GM12878 (cell line): Measurements from ENCODE around the gene CLDN14. TPM values are rescaled to one million over a fixed set of nuclear protein-coding genes. Genes with fewer than 3 reads are reported as not detected.

Source experiments
- ATAC-seq: fragments of 200-7000 bp; cut with Tn5 transposase; 3 replicates; pipeline ENCODE4 v1.9.1; 2020; ENCODE audit warnings: mild to moderate bottlenecking, moderate library complexity
- BruUV-seq: library from RNA; stranded (reverse); fragments of 400-500 nt; replicated peaks from 2 replicates; lab custom pipeline; 2021; lab: Mats Ljungman, UMichigan
- CTCF ChIA-PET: fragments of 300-600 bp; sonication (Branson Sonifier 250); formaldehyde crosslinking; extraction: SDS; loops from one replicate; lab custom pipeline; 2021; ENCODE audit warnings: inconsistent platforms; lab: Yijun Ruan, JAX
- POLR2A ChIA-PET: fragments of 350-600 bp; formaldehyde crosslinking; extraction: SDS; loops from one replicate; lab custom pipeline; 2021; ENCODE audit warnings: inconsistent platforms; lab: Charles Lee
- RAD21 ChIA-PET: fragments of 300-600 bp; sonication (Branson Sonifier 250); formaldehyde crosslinking; loops from one replicate; lab custom pipeline; 2023; ENCODE audit warnings: antibody characterized with exemption; ENCODE audit not compliant: unreplicated experiment; lab: Charles Lee
- SMC1A ChIA-PET: fragments of 300-600 bp; sonication (Branson Sonifier 250); formaldehyde crosslinking; loops from one replicate; lab custom pipeline; 2023; ENCODE audit not compliant: unreplicated experiment, uncharacterized antibody; lab: Charles Lee
- DNase-seq: peaks from one replicate; pipeline ENCODE4 v3.0.0-alpha.2; 2011; ENCODE audit warnings: low read depth, low spot score
- FAIRE-seq: peaks from 3 replicates; lab custom pipeline; 2011; peaks lifted over from hg19 to GRCh38; lab: Jason Lieb, UNC
- H2AFZ ChIP-seq: 2 replicates; pipeline ENCODE4 v1.6.0; 2011; ENCODE audit warnings: low read depth, low read length, control low read depth; ENCODE audit not compliant: control insufficient read depth
- H3K27ac ChIP-seq: 2 replicates; pipeline ENCODE4 v1.5.1; 2011; ENCODE audit warnings: control low read depth; ENCODE audit not compliant: control insufficient read depth, insufficient read depth
- H3K27me3 ChIP-seq, 2 experiments: replicated peaks in 1 of 2; 2 replicates each; pipeline versions ENCODE4 v1.6.0 to v1.6.1; 2011; ENCODE audit warnings: low read length in 1 of 2; ENCODE audit not compliant: control insufficient read depth in 2 of 2, insufficient read depth in 2 of 2
- H3K36me3 ChIP-seq, 2 experiments: 2 replicates each; pipeline ENCODE4 v1.5.1; 2011; ENCODE audit warnings: low read length in 1 of 2; ENCODE audit not compliant: control insufficient read depth in 2 of 2, insufficient read depth in 2 of 2
- H3K4me1 ChIP-seq: 2 replicates; pipeline ENCODE4 v1.6.1; 2011; ENCODE audit warnings: mild to moderate bottlenecking, low read length, moderate library complexity, mixed read lengths; ENCODE audit not compliant: control insufficient read depth, insufficient read depth
- H3K4me2 ChIP-seq: 2 replicates; pipeline ENCODE4 v1.6.0; 2011; ENCODE audit warnings: control low read depth; ENCODE audit not compliant: control insufficient read depth, insufficient read depth
- H3K4me3 ChIP-seq: fragments of 200-600 bp; sonication (generic); 2 replicates; pipeline ENCODE4 v1.5.1; 2016
- H3K79me2 ChIP-seq: 2 replicates; pipeline ENCODE4 v1.6.0; 2011; ENCODE audit warnings: low read length; ENCODE audit not compliant: control insufficient read depth, insufficient read depth
- H3K9ac ChIP-seq: 2 replicates; pipeline ENCODE4 v1.8.0; 2011; ENCODE audit warnings: low read length, control low read depth, mixed read lengths; ENCODE audit not compliant: control insufficient read depth, insufficient read depth
- H3K9me3 ChIP-seq: replicated peaks from 3 replicates; pipeline ENCODE4 v1.5.1; 2011; ENCODE audit warnings: mild to moderate bottlenecking, low read length; ENCODE audit not compliant: control insufficient read depth, insufficient read depth
- H4K20me1 ChIP-seq: 2 replicates; pipeline ENCODE4 v1.6.0; 2011; ENCODE audit not compliant: control insufficient read depth, insufficient read depth
- BHLHE40 ChIP-seq, 2 experiments: fragments of 450-650 bp in 1 of 2; IDR thresholded peaks; 2 replicates each; pipeline ENCODE4 v1.6.1; 2011 to 2017; ENCODE audit warnings: low read depth in 2 of 2, borderline replicate concordance in 1 of 2, improper control_type of control experiment in 1 of 2, low read length in 1 of 2, mild to moderate bottlenecking in 1 of 2
- EP300 ChIP-seq, 2 experiments: fragments of 150-350 bp in 1 of 2; IDR thresholded peaks; 2 replicates each; pipeline ENCODE4 v1.6.1; 2011 to 2012; ENCODE audit warnings: low read depth in 2 of 2, low read length in 2 of 2, borderline replicate concordance in 1 of 2, improper control_type of control experiment in 1 of 2, inconsistent platforms in 1 of 2; ENCODE audit not compliant: control insufficient read depth in 1 of 2
- HDAC2 ChIP-seq: fragments of 200-600 bp; sonication (generic); IDR thresholded peaks from 2 replicates; pipeline ENCODE4 v1.6.1; 2017
- MYB ChIP-seq: fragments of 150-350 bp; IDR thresholded peaks from 2 replicates; pipeline ENCODE4 v1.6.1; 2014; ENCODE audit warnings: mild to moderate bottlenecking, low read depth, low read length, borderline replicate concordance
- NR2C1 ChIP-seq: fragments of 450-650 bp; IDR thresholded peaks from 2 replicates; pipeline ENCODE4 v1.6.1; 2017; ENCODE audit warnings: antibody characterized with exemption, mild to moderate bottlenecking, moderate library complexity
- NR2C2 ChIP-seq: IDR thresholded peaks from 2 replicates; pipeline ENCODE4 v1.6.1; 2011; ENCODE audit warnings: borderline replicate concordance, low read depth; ENCODE audit not compliant: control insufficient read depth, insufficient read length
- RAD21 ChIP-seq: IDR thresholded peaks from 2 replicates; pipeline ENCODE4 v1.6.1; 2011; ENCODE audit warnings: mild to moderate bottlenecking, low read depth, low read length, moderate library complexity; ENCODE audit not compliant: insufficient read depth
- SIN3A ChIP-seq: IDR thresholded peaks from 2 replicates; pipeline ENCODE4 v1.6.1; 2012; ENCODE audit warnings: low read depth, low read length, improper control_type of control experiment
- TCF7 ChIP-seq: IDR thresholded peaks from 2 replicates; pipeline ENCODE4 v1.6.1; 2014; ENCODE audit warnings: antibody characterized with exemption, borderline replicate concordance
- YY1 ChIP-seq: IDR thresholded peaks from 2 replicates; pipeline ENCODE4 v1.6.1; 2011; ENCODE audit warnings: low read depth, mild to moderate bottlenecking, low read length
- ZNF207 ChIP-seq: fragments of 450-650 bp; IDR thresholded peaks from 2 replicates; pipeline ENCODE4 v1.6.1; 2014; ENCODE audit warnings: antibody characterized with exemption, mild to moderate bottlenecking, borderline replicate concordance
- ZNF384 ChIP-seq: IDR thresholded peaks from 2 replicates; pipeline ENCODE4 v1.6.1; 2012; ENCODE audit warnings: low read depth, mild to moderate bottlenecking, low read length, improper control_type of control experiment, borderline replicate concordance
- WGBS: methylation state at CpG from one replicate; pipeline ENCODE4 v1.1.6; 2016; ENCODE audit warnings: low lambda C conversion rate; ENCODE audit not compliant: insufficient replicate concordance, insufficient coverage; ENCODE audit errors: missing lambda C conversion rate; 5-methylcytosine and 5-hydroxymethylcytosine counted together
- in situ Hi-C: fragments of 300-500 bp; cut with MboI; formaldehyde crosslinking; loops from 9 replicates; pipeline ENCODE4 v1.14.3; 2018; ENCODE audit warnings: mixed read lengths
- intact Hi-C: fragments of 100-400 bp; cut with micrococcal nuclease; formaldehyde crosslinking; loops from one replicate; pipeline ENCODE4 v1.14.2; 2022; ENCODE audit not compliant: unreplicated experiment
- polyA plus RNA-seq, 11 experiments: library from polyadenylated mRNA; depleted of rRNA in 4 of 11; unstranded in 6 of 11; stranded (reverse) in 5 of 11; fragments of >200 nt; fragmentation: Nextera tagmentation in 4 of 11; fragmentation: Illumina TruSeq in 1 of 11; extraction: Ambion mirVana in 4 of 11; extraction: Trizol in 1 of 11; gene quantifications; 1 replicate in 1 of 11; 2 replicates in 10 of 11; pipeline versions ENCODE4 v1.2.1 to v1.2.3, GENCODE V29; 2011 to 2016; ENCODE audit warnings: inconsistent platforms in 2 of 11, missing spikeins in 2 of 11, low read depth in 1 of 11
- total RNA-seq, 4 experiments: library from RNA; depleted of rRNA in 3 of 4; stranded (reverse); fragments of >200 nt in 3 of 4; fragmentation: Illumina TruSeq in 1 of 4; extraction: Trizol in 1 of 4; gene quantifications; 2 replicates each; pipeline versions ENCODE4 v1.2.1 to v1.2.3, GENCODE V29; 2013 to 2021
- TF ChIP-seq, protein P1 (sequence below): IDR thresholded peaks from 2 replicates; pipeline ENCODE4 v1.6.1; 2011; ENCODE audit warnings: mild to moderate bottlenecking, low read depth, low read length, moderate library complexity; ENCODE audit not compliant: insufficient replicate concordance
- TF ChIP-seq, protein P2 (sequence below): IDR thresholded peaks from 2 replicates; pipeline ENCODE4 v1.6.1; 2011; ENCODE audit warnings: low read depth, low read length, improper control_type of control experiment, borderline replicate concordance
- TF ChIP-seq, protein P3 (sequence below): fragments of 450-650 bp; IDR thresholded peaks from 2 replicates; pipeline ENCODE4 v1.6.1; 2016; ENCODE audit warnings: mild to moderate bottlenecking, moderate library complexity, borderline replicate concordance

The CLDN14 gene
- total and polyA plus RNA-seq, 10 of the 15 experiments (the other 5 are each of a cell fraction or from before 2014, with no cell fraction given): 0.90 to 19.4 (median 6.6) TPM

DNA sequence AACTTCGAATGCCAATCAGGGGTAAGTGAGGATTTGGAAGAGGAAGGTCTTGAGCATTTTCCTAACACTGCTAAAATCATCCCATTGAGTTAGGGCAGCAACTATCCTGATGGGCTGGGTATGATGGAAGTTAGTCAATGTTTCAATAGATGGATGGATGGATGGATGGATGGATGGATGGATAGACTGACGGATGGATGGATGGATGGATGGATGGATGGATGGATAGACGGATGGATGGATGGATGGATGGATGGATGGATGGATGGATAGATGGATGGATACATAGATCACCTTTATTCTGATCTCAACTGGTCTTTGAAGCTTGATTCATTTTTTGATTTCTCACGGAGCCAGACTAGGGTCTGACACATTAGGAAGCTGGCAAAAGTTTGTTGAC, 2.3 kb upstream of the CLDN14 start (continued):
- no peak for TF ChIP-seq EP300 (IDR thresholded peaks at IDR 0.05; ENCODE audit: borderline replicate concordance in 1 of 2, control insufficient read depth in 1 of 2, low read depth in 2 of 2, low read length in 2 of 2)
- no peak for TF ChIP-seq MYB
- TF ChIP-seq, protein P1, sequence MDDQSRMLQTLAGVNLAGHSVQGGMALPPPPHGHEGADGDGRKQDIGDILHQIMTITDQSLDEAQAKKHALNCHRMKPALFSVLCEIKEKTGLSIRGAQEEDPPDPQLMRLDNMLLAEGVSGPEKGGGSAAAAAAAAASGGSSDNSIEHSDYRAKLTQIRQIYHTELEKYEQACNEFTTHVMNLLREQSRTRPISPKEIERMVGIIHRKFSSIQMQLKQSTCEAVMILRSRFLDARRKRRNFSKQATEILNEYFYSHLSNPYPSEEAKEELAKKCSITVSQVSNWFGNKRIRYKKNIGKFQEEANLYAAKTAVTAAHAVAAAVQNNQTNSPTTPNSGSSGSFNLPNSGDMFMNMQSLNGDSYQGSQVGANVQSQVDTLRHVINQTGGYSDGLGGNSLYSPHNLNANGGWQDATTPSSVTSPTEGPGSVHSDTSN: no peak

DNA sequence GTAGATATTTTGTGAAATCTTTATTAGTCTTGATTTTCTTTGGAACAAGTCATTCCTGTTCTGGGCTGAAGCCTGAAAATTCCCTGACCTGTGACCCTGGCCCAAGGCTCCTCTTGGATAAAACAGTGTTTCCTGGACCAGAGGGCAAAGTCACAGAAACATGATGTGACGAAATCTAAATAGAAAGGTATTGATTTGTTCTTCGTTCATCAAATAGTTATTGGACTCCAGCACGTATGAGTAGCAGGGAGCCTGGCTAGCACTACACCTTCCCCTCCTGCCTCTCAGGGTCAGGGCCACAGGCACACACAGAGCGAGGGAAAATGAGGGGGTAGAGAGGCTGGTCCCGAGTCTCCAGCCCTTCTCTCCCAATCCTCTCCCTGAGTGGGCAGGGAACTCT, 1.7 kb upstream of the CLDN14 start:
- Histone ChIP-seq H2AFZ (no peak overlapping the region), H3K4me3 (no peak overlapping the region), H3K4me2 (no peak overlapping the region), H4K20me1 (no peaks in the 10 kb centered on the region), H3K79me2 (no peaks in the 10 kb centered on the region), H3K9me3 (no peaks in the 10 kb centered on the region), H3K4me1 (peaks cover 3% of the 10 kb centered on the region), H3K9ac (no peak overlapping the region), H3K27me3 (no peaks in the 10 kb centered on the region), H3K36me3 (no peaks in the 10 kb centered on the region), H3K27ac (no peak overlapping the region)
- BruUV-seq: no TSS peak
- 47% methylated on average over 5 of the region's 5 CpGs for WGBS
- in situ Hi-C loops: no loop called here
- intact Hi-C loops: no loop called here
- SMC1A ChIA-PET: no interaction called here
- DNase-seq (no peak), ATAC-seq (no peak), FAIRE-seq (no peak)
- CTCF ChIA-PET: interaction anchor here (0.9 kb wide), 1 partner anchor 11 kb away, joined by 4 read pairs; no protein-coding TSS in a partner anchor
- RAD21 ChIA-PET: no interaction called here
- POLR2A ChIA-PET: no interaction called here
- TF ChIP-seq ZNF384 (no peak), BHLHE40 (IDR thresholded peaks at IDR 0.05; ENCODE audit: borderline replicate concordance in 1 of 2, low read depth in 2 of 2, low read length in 1 of 2) (no peak), HDAC2 (no peak), SIN3A (no peak), RAD21 (no peak), NR2C2 (no peak), YY1 (no peak), TCF7 (no peak), ZNF207 (no peak), NR2C1 (no peak)
- TF ChIP-seq, protein P1: no peak
- TF ChIP-seq, protein P2, sequence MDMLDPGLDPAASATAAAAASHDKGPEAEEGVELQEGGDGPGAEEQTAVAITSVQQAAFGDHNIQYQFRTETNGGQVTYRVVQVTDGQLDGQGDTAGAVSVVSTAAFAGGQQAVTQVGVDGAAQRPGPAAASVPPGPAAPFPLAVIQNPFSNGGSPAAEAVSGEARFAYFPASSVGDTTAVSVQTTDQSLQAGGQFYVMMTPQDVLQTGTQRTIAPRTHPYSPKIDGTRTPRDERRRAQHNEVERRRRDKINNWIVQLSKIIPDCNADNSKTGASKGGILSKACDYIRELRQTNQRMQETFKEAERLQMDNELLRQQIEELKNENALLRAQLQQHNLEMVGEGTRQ: no peak
- TF ChIP-seq, protein P3, sequence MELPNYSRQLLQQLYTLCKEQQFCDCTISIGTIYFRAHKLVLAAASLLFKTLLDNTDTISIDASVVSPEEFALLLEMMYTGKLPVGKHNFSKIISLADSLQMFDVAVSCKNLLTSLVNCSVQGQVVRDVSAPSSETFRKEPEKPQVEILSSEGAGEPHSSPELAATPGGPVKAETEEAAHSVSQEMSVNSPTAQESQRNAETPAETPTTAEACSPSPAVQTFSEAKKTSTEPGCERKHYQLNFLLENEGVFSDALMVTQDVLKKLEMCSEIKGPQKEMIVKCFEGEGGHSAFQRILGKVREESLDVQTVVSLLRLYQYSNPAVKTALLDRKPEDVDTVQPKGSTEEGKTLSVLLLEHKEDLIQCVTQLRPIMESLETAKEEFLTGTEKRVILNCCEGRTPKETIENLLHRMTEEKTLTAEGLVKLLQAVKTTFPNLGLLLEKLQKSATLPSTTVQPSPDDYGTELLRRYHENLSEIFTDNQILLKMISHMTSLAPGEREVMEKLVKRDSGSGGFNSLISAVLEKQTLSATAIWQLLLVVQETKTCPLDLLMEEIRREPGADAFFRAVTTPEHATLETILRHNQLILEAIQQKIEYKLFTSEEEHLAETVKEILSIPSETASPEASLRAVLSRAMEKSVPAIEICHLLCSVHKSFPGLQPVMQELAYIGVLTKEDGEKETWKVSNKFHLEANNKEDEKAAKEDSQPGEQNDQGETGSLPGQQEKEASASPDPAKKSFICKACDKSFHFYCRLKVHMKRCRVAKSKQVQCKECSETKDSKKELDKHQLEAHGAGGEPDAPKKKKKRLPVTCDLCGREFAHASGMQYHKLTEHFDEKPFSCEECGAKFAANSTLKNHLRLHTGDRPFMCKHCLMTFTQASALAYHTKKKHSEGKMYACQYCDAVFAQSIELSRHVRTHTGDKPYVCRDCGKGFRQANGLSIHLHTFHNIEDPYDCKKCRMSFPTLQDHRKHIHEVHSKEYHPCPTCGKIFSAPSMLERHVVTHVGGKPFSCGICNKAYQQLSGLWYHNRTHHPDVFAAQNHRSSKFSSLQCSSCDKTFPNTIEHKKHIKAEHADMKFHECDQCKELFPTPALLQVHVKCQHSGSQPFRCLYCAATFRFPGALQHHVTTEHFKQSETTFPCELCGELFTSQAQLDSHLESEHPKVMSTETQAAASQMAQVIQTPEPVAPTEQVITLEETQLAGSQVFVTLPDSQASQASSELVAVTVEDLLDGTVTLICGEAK: no peak
